ENCODE results near the gene KAT8. TPM values are rescaled to one million over a fixed set of nuclear protein-coding genes. Genes with fewer than 3 reads are reported as not detected.
A peak's percentile ranks its signal among the peaks of the same experiment; 100 is the strongest.
"Not testable (repeated sequence)": the region's sequence is repeated elsewhere in the genome, so short reads cannot be mapped to it uniquely, and the experiment has no call there.

The KAT8 gene
- polyA plus RNA-seq, 3 donors, result 34.5 to 136 (median 42.0) TPM

DNA sequence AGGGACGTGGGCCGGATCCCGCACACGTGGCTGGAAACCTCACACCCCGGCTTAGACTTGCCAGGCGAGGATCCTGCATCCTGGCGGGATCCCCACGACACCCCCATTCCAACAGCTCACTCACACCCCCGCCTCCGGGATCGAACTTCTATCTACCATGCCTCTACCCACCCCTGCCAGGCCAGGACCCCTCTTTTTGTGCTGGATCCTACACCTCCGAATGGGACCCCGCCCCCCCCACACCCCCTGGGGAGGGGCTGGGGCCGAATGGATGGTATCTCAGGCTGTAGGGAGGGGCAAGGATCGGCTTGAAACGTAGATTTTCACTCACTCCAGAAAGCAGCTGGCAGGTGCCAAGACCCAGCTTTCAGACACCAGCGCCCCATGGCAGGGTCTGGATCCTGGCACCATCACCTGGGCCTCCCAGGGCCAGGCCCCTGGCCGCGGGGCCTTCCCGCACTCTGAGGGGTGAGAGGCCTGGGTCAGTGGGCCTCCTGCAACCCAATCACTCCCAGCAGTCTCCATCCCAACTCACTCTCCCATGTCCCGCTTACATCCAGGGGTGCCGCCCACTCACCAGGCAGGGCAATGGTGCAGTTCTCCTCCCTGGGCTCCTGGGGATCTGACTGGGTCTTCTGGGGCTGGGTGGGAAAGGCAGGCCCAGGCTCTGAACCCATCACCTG, 25.7 kb downstream of the KAT8 start:
- H3K4me3 Mint-ChIP-seq, result peak overlapping the region in 1 of 2 donors; percentile 35
- peak overlapping the region in 1 of 3 experiments; percentile 70 for H3K4me3 ChIP-seq (replicated peaks in 1 of 3; ENCODE audit: low read depth in 2 of 3, low read length in 3 of 3)
- peak overlapping the region in 5 of 7 donors; percentile 6 to 77 (median 26) for H3K27ac Mint-ChIP-seq
- peak overlapping the region; percentile 90 for H2AFZ ChIP-seq (ENCODE audit: insufficient read depth, low read depth, low read length, poor library complexity, severe bottlenecking)
- H4K20me1 ChIP-seq (ENCODE audit: insufficient read depth, low read length), result no peaks in the 10 kb centered on the region
- intact Hi-C loops (cut with micrococcal nuclease), result loop anchor here (2.0 to 10.0 kb wide), 5 partner anchors 14 to 148 kb away; partner anchors contain the start of gene VKORC1 (in 1 of the 2)
- H3K9ac ChIP-seq (ENCODE audit: insufficient read depth, low read length, poor library complexity, severe bottlenecking), result peak overlapping the region; percentile 65
- H3K27me3 ChIP-seq (ENCODE audit: control insufficient read depth in 2 of 2, insufficient read depth in 2 of 2, low read length in 2 of 2), result no peaks in the 10 kb centered on the region
- H3K4me2 ChIP-seq (replicated peaks; ENCODE audit: extremely low read depth, low read length, poor library complexity, severe bottlenecking), result peak overlapping the region; percentile 85
- H3K4me1 Mint-ChIP-seq, result peaks cover 39% of the 10 kb centered on the region
- TF ChIP-seq, protein P1, sequence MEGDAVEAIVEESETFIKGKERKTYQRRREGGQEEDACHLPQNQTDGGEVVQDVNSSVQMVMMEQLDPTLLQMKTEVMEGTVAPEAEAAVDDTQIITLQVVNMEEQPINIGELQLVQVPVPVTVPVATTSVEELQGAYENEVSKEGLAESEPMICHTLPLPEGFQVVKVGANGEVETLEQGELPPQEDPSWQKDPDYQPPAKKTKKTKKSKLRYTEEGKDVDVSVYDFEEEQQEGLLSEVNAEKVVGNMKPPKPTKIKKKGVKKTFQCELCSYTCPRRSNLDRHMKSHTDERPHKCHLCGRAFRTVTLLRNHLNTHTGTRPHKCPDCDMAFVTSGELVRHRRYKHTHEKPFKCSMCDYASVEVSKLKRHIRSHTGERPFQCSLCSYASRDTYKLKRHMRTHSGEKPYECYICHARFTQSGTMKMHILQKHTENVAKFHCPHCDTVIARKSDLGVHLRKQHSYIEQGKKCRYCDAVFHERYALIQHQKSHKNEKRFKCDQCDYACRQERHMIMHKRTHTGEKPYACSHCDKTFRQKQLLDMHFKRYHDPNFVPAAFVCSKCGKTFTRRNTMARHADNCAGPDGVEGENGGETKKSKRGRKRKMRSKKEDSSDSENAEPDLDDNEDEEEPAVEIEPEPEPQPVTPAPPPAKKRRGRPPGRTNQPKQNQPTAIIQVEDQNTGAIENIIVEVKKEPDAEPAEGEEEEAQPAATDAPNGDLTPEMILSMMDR (IDR thresholded peaks at IDR 0.05), result no peak
- peaks cover 0 to 3% of the 10 kb centered on the region in 2 donors for H3K36me3 Mint-ChIP-seq
- H3K79me2 ChIP-seq (ENCODE audit: insufficient read depth, low read length), result no peaks in the 10 kb centered on the region
- no peak for DNase-seq
- H3K27ac ChIP-seq (ENCODE audit: low read depth in 1 of 2, low read length in 2 of 2), result peak overlapping the region; percentile 72 to 78
- H3K27me3 Mint-ChIP-seq (ENCODE audit: low read depth in 3 of 3), result peaks cover 2% of the 10 kb centered on the region in 3 donors
- H3K9me3 Mint-ChIP-seq, result peaks cover 0 to 5% (median 0%) of the 10 kb centered on the region in 7 donors
- H3K4me1 ChIP-seq (ENCODE audit: control insufficient read depth in 1 of 2, insufficient read depth in 2 of 2, low read length in 2 of 2), result peaks cover 36 to 50% of the 10 kb centered on the region in 2 donors
- 64% methylated on average over 10 of the region's 22 CpGs for WGBS (ENCODE audit: insufficient coverage)
- no peaks in the 10 kb centered on the region for H3K9me3 ChIP-seq (replicated peaks in 1 of 2; ENCODE audit: control insufficient read depth in 1 of 2, insufficient read depth in 1 of 2, low read length in 2 of 2)
- no peaks in the 10 kb centered on the region for H3K36me3 ChIP-seq (replicated peaks in 1 of 2; ENCODE audit: control insufficient read depth in 1 of 2, insufficient read depth in 2 of 2, low read length in 2 of 2)

DNA sequence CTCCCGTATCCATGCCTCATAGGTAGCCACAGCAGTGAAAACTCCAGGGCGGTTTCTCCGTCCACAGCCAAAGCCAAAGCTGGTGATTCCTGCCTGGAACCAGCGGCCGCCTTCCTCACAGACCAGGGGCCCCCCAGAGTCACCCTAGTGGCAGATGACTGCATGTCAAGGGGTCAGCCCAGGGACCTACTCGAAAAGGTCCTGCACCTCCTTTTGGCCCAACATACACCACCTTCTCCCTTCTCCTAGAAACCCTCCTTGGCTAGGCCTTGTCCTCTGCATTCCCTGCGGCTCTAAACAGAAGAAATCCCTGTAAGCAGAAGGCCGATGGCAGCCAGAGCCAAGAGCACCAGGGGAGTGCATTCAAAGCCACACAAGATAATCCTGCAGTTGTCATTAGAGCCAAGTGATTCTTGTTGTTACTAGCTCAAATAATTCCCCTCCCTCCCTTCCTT, 26.3 kb downstream of the KAT8 start:
- intact Hi-C loops (cut with micrococcal nuclease), result loop anchor here (2.0 to 10.0 kb wide), 5 partner anchors 15 to 149 kb away; partner anchors contain the start of gene VKORC1 (in 1 of the 2)
- Mint-ChIP-seq H3K27me3 (ENCODE audit: low read depth in 3 of 3) (peaks cover 2 to 3% (median 2%) of the 10 kb centered on the region in 3 donors), H3K9me3 (peaks cover 0 to 5% (median 0%) of the 10 kb centered on the region in 7 donors), H3K4me1 (peaks cover 38% of the 10 kb centered on the region), H3K36me3 (no peaks in the 10 kb centered on the region), H3K27ac (peak overlapping the region in 5 of 7 donors; percentile 6 to 77 (median 26)), H3K4me3 (no peak overlapping the region)
- Histone ChIP-seq H3K4me3 (replicated peaks in 1 of 3; ENCODE audit: low read depth in 2 of 3, low read length in 3 of 3) (no peak overlapping the region), H4K20me1 (ENCODE audit: insufficient read depth, low read length) (no peaks in the 10 kb centered on the region), H3K4me2 (replicated peaks; ENCODE audit: extremely low read depth, low read length, poor library complexity, severe bottlenecking) (no peak overlapping the region), H3K79me2 (ENCODE audit: insufficient read depth, low read length) (no peaks in the 10 kb centered on the region), H2AFZ (ENCODE audit: insufficient read depth, low read depth, low read length, poor library complexity, severe bottlenecking) (no peak overlapping the region), H3K27me3 (ENCODE audit: control insufficient read depth in 2 of 2, insufficient read depth in 2 of 2, low read length in 2 of 2) (no peaks in the 10 kb centered on the region), H3K36me3 (replicated peaks in 1 of 2; ENCODE audit: control insufficient read depth in 1 of 2, insufficient read depth in 2 of 2, low read length in 2 of 2) (no peaks in the 10 kb centered on the region), H3K9me3 (replicated peaks in 1 of 2; ENCODE audit: control insufficient read depth in 1 of 2, insufficient read depth in 1 of 2, low read length in 2 of 2) (no peaks in the 10 kb centered on the region), H3K4me1 (ENCODE audit: control insufficient read depth in 1 of 2, insufficient read depth in 2 of 2, low read length in 2 of 2) (peaks cover 37 to 56% of the 10 kb centered on the region in 2 donors), H3K27ac (ENCODE audit: low read depth in 1 of 2, low read length in 2 of 2) (no peak overlapping the region), H3K9ac (ENCODE audit: insufficient read depth, low read length, poor library complexity, severe bottlenecking) (no peak overlapping the region)
- DNase-seq, result no peak
- 97% methylated on average over 7 of the region's 8 CpGs for WGBS (ENCODE audit: insufficient coverage)
- TF ChIP-seq, protein P1 (IDR thresholded peaks at IDR 0.05), result no peak

DNA sequence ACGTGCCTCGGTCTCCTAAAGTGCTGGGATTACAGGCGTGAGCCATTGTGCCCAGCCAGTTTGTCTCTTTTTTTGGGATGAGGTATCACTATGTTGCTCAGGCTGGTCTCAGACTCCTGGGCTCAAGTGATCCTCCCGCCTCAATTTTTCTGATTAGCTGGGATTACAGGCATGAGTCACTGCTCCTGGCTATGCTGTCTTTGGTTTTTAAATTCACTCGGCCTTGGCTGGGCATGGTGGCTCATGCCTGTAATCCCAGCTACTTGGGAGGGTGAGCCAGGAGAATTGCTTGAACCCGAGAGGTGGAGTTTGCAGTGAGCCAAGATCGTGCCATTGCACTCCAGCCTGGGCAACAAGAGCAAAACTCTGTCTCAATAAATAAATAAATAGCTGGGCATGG, 27.0 kb downstream of the KAT8 start:
- H2AFZ ChIP-seq (ENCODE audit: insufficient read depth, low read depth, low read length, poor library complexity, severe bottlenecking); H3K36me3 Mint-ChIP-seq; H3K36me3 ChIP-seq (replicated peaks in 1 of 2; ENCODE audit: control insufficient read depth in 1 of 2, insufficient read depth in 2 of 2, low read length in 2 of 2); H3K4me3 ChIP-seq (replicated peaks in 1 of 3; ENCODE audit: low read depth in 2 of 3, low read length in 3 of 3); H3K4me3 Mint-ChIP-seq; H3K9ac ChIP-seq (ENCODE audit: insufficient read depth, low read length, poor library complexity, severe bottlenecking); H3K27me3 ChIP-seq (ENCODE audit: control insufficient read depth in 2 of 2, insufficient read depth in 2 of 2, low read length in 2 of 2); DNase-seq; H3K9me3 ChIP-seq (replicated peaks in 1 of 2; ENCODE audit: control insufficient read depth in 1 of 2, insufficient read depth in 1 of 2, low read length in 2 of 2); H3K4me2 ChIP-seq (replicated peaks; ENCODE audit: extremely low read depth, low read length, poor library complexity, severe bottlenecking); H3K27ac ChIP-seq (ENCODE audit: low read depth in 1 of 2, low read length in 2 of 2); H4K20me1 ChIP-seq (ENCODE audit: insufficient read depth, low read length); H3K9me3 Mint-ChIP-seq; H3K27me3 Mint-ChIP-seq (ENCODE audit: low read depth in 3 of 3); H3K79me2 ChIP-seq (ENCODE audit: insufficient read depth, low read length): not testable (repeated sequence)
- Mint-ChIP-seq H3K27ac (peak overlapping the region in 1 of 7 donors; percentile 30), H3K4me1 (peaks cover 43% of the 10 kb centered on the region)
- 100% methylated on average over 7 of the region's 7 CpGs for WGBS (ENCODE audit: insufficient coverage)
- peaks cover 44 to 57% of the 10 kb centered on the region in 2 donors for H3K4me1 ChIP-seq (ENCODE audit: control insufficient read depth in 1 of 2, insufficient read depth in 2 of 2, low read length in 2 of 2)
- intact Hi-C loops (cut with micrococcal nuclease), result loop anchor here (10.0 kb wide), 2 partner anchors 50 to 150 kb away; partner anchors contain the start of gene VKORC1 (in 1 of the 2)
